Small intestine (tissue), 7 donors: ENCODE results near the gene B4GALT5. TPM values are rescaled to one million over a fixed set of nuclear protein-coding genes. Genes with fewer than 3 reads are reported as not detected.
A peak's percentile ranks its signal among the peaks of the same experiment; 100 is the strongest.

Experiments used
- DNase-seq, 2 donors: peaks; one replicate each; pipeline versions ENCODE4 v3.0.0 to v3.0.0-alpha.2; 2013
- FAIRE-seq: peaks from 2 replicates; lab custom pipeline; 2012; peaks lifted over from hg19 to GRCh38; lab: Jason Lieb, UNC
- H3K27ac ChIP-seq, 3 donors: one replicate each; pipeline ENCODE4 v1.5.1; 2013; ENCODE audit warnings: low read length in 2 of 3, mild to moderate bottlenecking in 2 of 3, control low read depth in 1 of 3, inconsistent platforms in 1 of 3, low read depth in 1 of 3, moderate library complexity in 1 of 3
- H3K27me3 ChIP-seq, 3 donors: one replicate each; pipeline ENCODE4 v1.6.1; 2013; ENCODE audit warnings: low read length in 3 of 3, inconsistent platforms in 1 of 3; ENCODE audit not compliant: control insufficient read depth in 3 of 3, insufficient read depth in 3 of 3
- H3K36me3 ChIP-seq, 3 donors: one replicate each; pipeline ENCODE4 v1.6.1; 2013; ENCODE audit warnings: low read length in 3 of 3, inconsistent platforms in 1 of 3, low read depth in 1 of 3, mild to moderate bottlenecking in 1 of 3, moderate library complexity in 1 of 3; ENCODE audit not compliant: control insufficient read depth in 3 of 3, insufficient read depth in 2 of 3
- H3K4me1 ChIP-seq, 3 donors: one replicate each; pipeline ENCODE4 v1.6.1; 2013; ENCODE audit warnings: low read length in 2 of 3, inconsistent platforms in 1 of 3, low read depth in 1 of 3, mild to moderate bottlenecking in 1 of 3, moderate library complexity in 1 of 3; ENCODE audit not compliant: control insufficient read depth in 3 of 3, insufficient read depth in 2 of 3
- H3K4me3 ChIP-seq, 3 donors: one replicate each; pipeline ENCODE4 v1.5.1; 2013; ENCODE audit warnings: low read length in 3 of 3, control low read depth in 1 of 3, inconsistent platforms in 1 of 3, low read depth in 1 of 3, mild to moderate bottlenecking in 1 of 3, moderate library complexity in 1 of 3
- H3K9me3 ChIP-seq, 2 donors: one replicate each; pipeline ENCODE4 v1.6.1; 2013; ENCODE audit warnings: low read depth in 1 of 2, low read length in 1 of 2; ENCODE audit not compliant: control insufficient read depth in 2 of 2, insufficient read depth in 1 of 2
- WGBS, 3 donors: extraction: QIAGEN DNeasy Blood & Tissue Kit; methylation state at CpG; one replicate each; pipeline ENCODE4 v1.1.7; 2013; 5-methylcytosine and 5-hydroxymethylcytosine counted together
- polyA plus RNA-seq, 4 donors: library from polyadenylated mRNA; stranded (reverse) in 3 of 4; unstranded in 1 of 4; fragments of 200-250 nt in 3 of 4; fragments of 120-200 nt in 1 of 4; gene quantifications; one replicate each; pipeline versions ENCODE4 v1.2.1 to v1.2.3, GENCODE V29; 2013
- donor health status: healthy with polysubstance abuse.
- donor health status: control.
- donor health status: control.
- donor health status: Bipolar disorder and iron deficiency.
- donor health status: healthy.

The B4GALT5 gene
- polyA plus RNA-seq, 4 donors = 11.9 to 47.1 (median 20.5) TPM

DNA sequence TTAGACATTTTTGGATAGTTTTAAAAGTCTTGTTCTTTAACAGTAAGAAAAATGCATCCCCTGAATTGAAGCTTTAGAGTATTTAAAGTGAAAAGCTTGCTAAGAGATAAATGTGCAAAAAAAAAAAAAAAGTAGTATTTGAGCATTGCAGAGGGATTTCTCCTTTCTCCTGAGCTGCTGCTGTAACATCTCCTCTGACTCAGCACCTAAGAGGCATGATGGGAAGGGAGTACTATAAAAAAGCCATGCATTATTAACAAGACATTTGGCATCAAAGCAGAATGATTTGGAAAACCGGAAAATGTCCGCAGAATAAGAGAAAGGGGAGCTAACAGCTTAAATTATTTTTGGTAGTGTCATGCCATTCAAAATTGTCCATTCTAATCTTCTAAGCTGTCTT is 27.9 kb downstream of the B4GALT5 start:
- DNase-seq (no peak), FAIRE-seq (no peak)
- H3K27ac ChIP-seq = peak overlapping the region in 1 of 3 donors; percentile 14
- whole genome bisulfite sequencing, 3 donors = 11 to 40% (median 32%) methylated on average over 2 of the region's 2 CpGs
- peaks cover 10 to 68% (median 36%) of the 10 kb centered on the region in 3 donors for H3K4me1 ChIP-seq
- no peak overlapping the region for H3K4me3 ChIP-seq
- H3K27me3 ChIP-seq = no peaks in the 10 kb centered on the region
- peaks cover 0 to 31% (median 3%) of the 10 kb centered on the region in 3 donors for H3K36me3 ChIP-seq
- no peaks in the 10 kb centered on the region for H3K9me3 ChIP-seq

DNA sequence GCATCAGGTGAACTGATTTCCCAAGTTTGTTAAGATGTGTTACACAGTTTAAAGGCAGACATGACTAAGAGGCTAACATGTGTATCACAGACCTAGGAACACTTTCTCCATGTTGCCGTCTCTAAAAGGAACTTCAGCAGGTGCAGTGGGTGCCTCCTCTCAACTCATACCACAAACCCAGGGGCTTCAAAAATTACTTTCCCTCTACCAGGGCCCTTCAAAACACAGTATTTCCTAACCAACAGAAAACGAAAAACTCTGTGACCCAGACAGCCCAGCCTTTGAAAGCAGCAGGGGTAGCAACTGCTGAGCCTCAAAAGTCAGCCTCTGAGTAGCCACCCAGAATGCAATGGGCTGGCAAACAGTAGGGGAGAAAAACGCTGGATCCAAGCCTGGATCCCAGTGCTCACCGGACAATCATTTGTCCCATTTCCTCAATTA is 28.5 kb downstream of the B4GALT5 start:
- peaks cover 0 to 31% (median 3%) of the 10 kb centered on the region in 3 donors for H3K36me3 ChIP-seq
- WGBS, 3 donors = 36 to 46% (median 41%) methylated on average over 4 of the region's 4 CpGs
- no peaks in the 10 kb centered on the region for H3K27me3 ChIP-seq
- H3K4me1 ChIP-seq = peaks cover 10 to 74% (median 35%) of the 10 kb centered on the region in 3 donors
- no peaks in the 10 kb centered on the region for H3K9me3 ChIP-seq
- no peak for FAIRE-seq
- no peak overlapping the region for H3K4me3 ChIP-seq
- no peak for DNase-seq
- H3K27ac ChIP-seq = peak overlapping the region in 1 of 3 donors; percentile 63

GRCh38 chr20:49684335-49684997 is 29.2 kb downstream of the B4GALT5 start:
- no peaks in the 10 kb centered on the region for H3K27me3 ChIP-seq
- H3K9me3 ChIP-seq = no peaks in the 10 kb centered on the region
- H3K4me3 ChIP-seq = no peak overlapping the region
- WGBS, 3 donors = 86 to 88% (median 87%) methylated on average over 13 of the region's 13 CpGs
- H3K27ac ChIP-seq = peak overlapping the region in 2 of 3 donors; percentile 28 to 63
- peaks cover 11 to 77% (median 31%) of the 10 kb centered on the region in 3 donors for H3K4me1 ChIP-seq
- FAIRE-seq (no peak), DNase-seq (peak in 1 of 2 donors; percentile 19)
- peaks cover 0 to 31% (median 3%) of the 10 kb centered on the region in 3 donors for H3K36me3 ChIP-seq

DNA sequence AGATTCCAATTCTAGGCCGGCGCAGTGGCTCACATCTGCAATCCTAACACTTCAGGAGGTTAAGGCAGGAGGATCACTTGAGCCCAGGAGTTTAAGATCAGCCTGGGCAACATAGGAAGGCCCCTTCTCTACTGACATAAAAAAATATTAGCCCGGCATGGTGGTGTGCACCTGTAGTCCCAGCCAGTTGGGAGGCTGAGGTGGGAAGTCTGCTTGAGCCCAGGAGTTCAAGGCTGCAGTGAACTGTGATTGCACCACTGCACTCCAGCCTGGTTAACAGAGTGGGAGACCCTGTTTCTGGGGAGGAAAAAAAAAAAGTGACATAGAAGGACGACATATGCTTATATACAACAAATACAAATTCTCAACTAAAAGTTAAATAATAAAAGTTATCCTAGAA is 30.9 kb downstream of the B4GALT5 start:
- 92 to 97% (median 96%) methylated on average over 4 of the region's 4 CpGs for WGBS, 3 donors
- H3K27ac ChIP-seq = peak overlapping the region in 1 of 3 donors; percentile 97

GRCh38 chr20:49682278-49682677 is 31.4 kb downstream of the B4GALT5 start:
- Histone ChIP-seq H3K4me3 (no peak overlapping the region), H3K9me3 (no peaks in the 10 kb centered on the region), H3K27ac (peak overlapping the region in 2 of 3 donors; percentile 9 to 97), H3K36me3 (peaks cover 0 to 30% (median 3%) of the 10 kb centered on the region in 3 donors), H3K4me1 (peaks cover 15 to 89% (median 43%) of the 10 kb centered on the region in 3 donors), H3K27me3 (no peaks in the 10 kb centered on the region)
- DNase-seq (no peak), FAIRE-seq (no peak)
- WGBS, 3 donors = 80 to 87% (median 84%) methylated on average over 8 of the region's 8 CpGs

More for the DNA sequence above, 30.9 kb downstream of the B4GALT5 start:
- DNase-seq (no peak), FAIRE-seq (no peak)
- peaks cover 0 to 28% (median 3%) of the 10 kb centered on the region in 3 donors for H3K36me3 ChIP-seq
- peaks cover 13 to 89% (median 41%) of the 10 kb centered on the region in 3 donors for H3K4me1 ChIP-seq
- no peaks in the 10 kb centered on the region for H3K27me3 ChIP-seq
- no peak overlapping the region for H3K4me3 ChIP-seq
- H3K9me3 ChIP-seq = no peaks in the 10 kb centered on the region

DNA sequence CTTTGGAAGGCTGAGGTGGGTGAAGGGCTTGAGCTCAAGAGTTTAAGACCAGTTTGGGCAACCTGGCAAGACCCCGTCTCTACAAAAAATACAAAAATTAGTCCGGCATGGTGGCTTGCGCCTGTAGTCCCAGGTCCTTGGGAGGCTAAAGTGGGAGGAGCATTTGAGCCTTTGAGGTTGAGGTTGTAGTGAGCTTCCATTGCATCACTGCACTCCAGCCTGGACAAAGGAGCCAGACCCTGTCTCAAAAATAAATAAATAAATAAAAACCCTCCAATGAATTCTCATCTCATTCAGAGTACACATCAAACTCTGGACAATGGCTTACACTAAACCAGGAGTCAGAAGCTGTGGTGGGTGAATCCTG is 31.8 kb downstream of the B4GALT5 start:
- peaks cover 17 to 89% (median 44%) of the 10 kb centered on the region in 3 donors for H3K4me1 ChIP-seq
- no peaks in the 10 kb centered on the region for H3K27me3 ChIP-seq
- DNase-seq (no peak), FAIRE-seq (no peak)
- no peak overlapping the region for H3K4me3 ChIP-seq
- peaks cover 0 to 31% (median 3%) of the 10 kb centered on the region in 3 donors for H3K36me3 ChIP-seq
- peak overlapping the region in 1 of 3 donors; percentile 97 for H3K27ac ChIP-seq
- WGBS, 3 donors = 95 to 99% (median 97%) methylated on average over 3 of the region's 3 CpGs
- H3K9me3 ChIP-seq = no peaks in the 10 kb centered on the region

DNA sequence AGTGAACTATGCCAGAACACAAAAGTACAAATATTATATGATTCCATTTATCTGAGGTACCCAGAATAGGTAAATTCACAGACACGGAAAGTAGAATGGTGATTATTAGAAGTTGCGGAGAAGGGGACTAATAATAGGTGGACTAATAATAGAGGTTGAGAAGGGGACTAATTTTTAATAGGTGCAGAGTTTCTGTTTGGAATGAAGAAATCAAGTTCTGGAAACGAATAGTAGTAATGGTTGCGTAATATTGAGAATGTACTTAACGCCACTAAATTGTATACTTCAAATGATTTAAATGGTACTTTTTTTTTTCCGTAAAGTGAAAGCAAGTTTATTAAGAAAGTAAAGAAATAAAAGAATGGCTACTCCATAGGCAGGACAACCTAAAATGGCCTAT is 33.2 kb downstream of the B4GALT5 start:
- Histone ChIP-seq H3K27ac (peak overlapping the region in 1 of 3 donors; percentile 97), H3K27me3 (no peaks in the 10 kb centered on the region), H3K36me3 (peaks cover 0 to 28% (median 3%) of the 10 kb centered on the region in 3 donors), H3K4me1 (peaks cover 14 to 91% (median 48%) of the 10 kb centered on the region in 3 donors), H3K4me3 (no peak overlapping the region), H3K9me3 (no peaks in the 10 kb centered on the region)
- FAIRE-seq = no peak
- WGBS, 3 donors = 38 to 58% (median 43%) methylated on average over 6 of the region's 6 CpGs
- no peak for DNase-seq

DNA sequence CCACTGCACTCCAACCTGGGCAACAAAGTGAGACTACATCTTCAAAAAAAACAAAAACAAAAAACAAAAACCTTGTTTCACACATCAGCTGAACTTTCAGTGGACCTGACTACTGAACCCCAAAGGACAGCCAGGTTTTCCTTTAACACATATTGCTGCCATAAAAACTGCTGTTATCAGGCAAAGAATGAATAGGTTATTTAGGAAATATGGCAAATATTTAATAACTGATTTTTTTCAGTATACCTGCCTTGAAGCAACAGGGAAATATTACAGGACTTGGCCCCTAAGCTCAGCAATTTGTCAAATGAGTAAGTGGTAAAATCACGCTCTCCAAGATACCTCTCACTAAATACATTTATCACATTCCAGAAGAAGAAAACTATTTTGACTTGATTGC is 34.0 kb downstream of the B4GALT5 start:
- no peaks in the 10 kb centered on the region for H3K9me3 ChIP-seq
- DNase-seq (peak in 1 of 2 donors; percentile 65), FAIRE-seq (no peak)
- H3K27ac ChIP-seq = peak overlapping the region; percentile 30 to 97 (median 76)
- 21 to 69% (median 39%) methylated on average over 1 of the region's 1 CpG for WGBS, 3 donors
- peaks cover 0 to 25% (median 3%) of the 10 kb centered on the region in 3 donors for H3K36me3 ChIP-seq
- H3K4me3 ChIP-seq = no peak overlapping the region
- peaks cover 14 to 92% (median 48%) of the 10 kb centered on the region in 3 donors for H3K4me1 ChIP-seq
- H3K27me3 ChIP-seq = no peaks in the 10 kb centered on the region
